SK-N-SH (cell line): Measurements from ENCODE around the gene PTPRN.

Source experiments
- CHD2 ChIP-seq: fragments of 150-350 bp; IDR thresholded peaks from 2 replicates; pipeline ENCODE4 v1.6.1; 2018; ENCODE audit warnings: low read length; ENCODE audit not compliant: partially characterized antibody
- EZH2phosphoT487 ChIP-seq: fragments of 200-600 bp; sonication (generic); IDR thresholded peaks from 2 replicates; pipeline ENCODE4 v1.6.1; 2017; ENCODE audit warnings: low read depth, mixed run types, mild to moderate bottlenecking, antibody characterized with exemption, moderate library complexity, borderline replicate concordance
- GABPA ChIP-seq: IDR thresholded peaks from 2 replicates; pipeline ENCODE4 v1.4.0; 2012; ENCODE audit warnings: low read depth, mild to moderate bottlenecking
- POLR2AphosphoS5 ChIP-seq: IDR thresholded peaks from 2 replicates; pipeline ENCODE4 v1.6.1; 2012; ENCODE audit warnings: low read depth, low read length
- RAD21 ChIP-seq: IDR thresholded peaks from 2 replicates; pipeline ENCODE4 v1.6.1; 2012; ENCODE audit warnings: mild to moderate bottlenecking, low read length
- RCOR1 ChIP-seq: fragments of 150-350 bp; IDR thresholded peaks from 2 replicates; pipeline ENCODE4 v1.6.1; 2017; ENCODE audit warnings: antibody characterized with exemption, low read length
- REST ChIP-seq: IDR thresholded peaks from 2 replicates; pipeline ENCODE4 v1.6.1; 2012; ENCODE audit warnings: mild to moderate bottlenecking, low read depth, low read length, moderate library complexity
- SMC3 ChIP-seq: IDR thresholded peaks from 2 replicates; pipeline ENCODE4 v1.6.1; 2012; ENCODE audit warnings: low read depth, low read length, improper control_type of control experiment
- TCF12 ChIP-seq: IDR thresholded peaks from 2 replicates; pipeline ENCODE4 v1.4.0; 2012
- YY1 ChIP-seq: IDR thresholded peaks from 2 replicates; pipeline ENCODE4 v1.4.0; 2012; ENCODE audit warnings: low read depth, mild to moderate bottlenecking
- TF ChIP-seq, protein P1 (sequence below): fragments of 200-600 bp; sonication (generic); IDR thresholded peaks from 2 replicates; pipeline ENCODE4 v1.6.1; 2017; ENCODE audit warnings: antibody characterized with exemption, mild to moderate bottlenecking, moderate library complexity
- TF ChIP-seq, protein P2 (sequence below): fragments of 150-350 bp; IDR thresholded peaks from 2 replicates; pipeline ENCODE4 v1.6.1; 2017; ENCODE audit warnings: antibody characterized with exemption, low read length, low read depth, borderline replicate concordance

- no peak for TF ChIP-seq GABPA
- TF ChIP-seq RAD21, result no peak
- TF ChIP-seq SMC3, result no peak
- TF ChIP-seq EZH2phosphoT487, result no peak
- TF ChIP-seq CHD2, result no peak
- TF ChIP-seq, protein P1, sequence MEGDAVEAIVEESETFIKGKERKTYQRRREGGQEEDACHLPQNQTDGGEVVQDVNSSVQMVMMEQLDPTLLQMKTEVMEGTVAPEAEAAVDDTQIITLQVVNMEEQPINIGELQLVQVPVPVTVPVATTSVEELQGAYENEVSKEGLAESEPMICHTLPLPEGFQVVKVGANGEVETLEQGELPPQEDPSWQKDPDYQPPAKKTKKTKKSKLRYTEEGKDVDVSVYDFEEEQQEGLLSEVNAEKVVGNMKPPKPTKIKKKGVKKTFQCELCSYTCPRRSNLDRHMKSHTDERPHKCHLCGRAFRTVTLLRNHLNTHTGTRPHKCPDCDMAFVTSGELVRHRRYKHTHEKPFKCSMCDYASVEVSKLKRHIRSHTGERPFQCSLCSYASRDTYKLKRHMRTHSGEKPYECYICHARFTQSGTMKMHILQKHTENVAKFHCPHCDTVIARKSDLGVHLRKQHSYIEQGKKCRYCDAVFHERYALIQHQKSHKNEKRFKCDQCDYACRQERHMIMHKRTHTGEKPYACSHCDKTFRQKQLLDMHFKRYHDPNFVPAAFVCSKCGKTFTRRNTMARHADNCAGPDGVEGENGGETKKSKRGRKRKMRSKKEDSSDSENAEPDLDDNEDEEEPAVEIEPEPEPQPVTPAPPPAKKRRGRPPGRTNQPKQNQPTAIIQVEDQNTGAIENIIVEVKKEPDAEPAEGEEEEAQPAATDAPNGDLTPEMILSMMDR, result no peak
- TF ChIP-seq YY1, result no peak
- no peak for TF ChIP-seq REST
- no peak for TF ChIP-seq POLR2AphosphoS5
- TF ChIP-seq, protein P2, sequence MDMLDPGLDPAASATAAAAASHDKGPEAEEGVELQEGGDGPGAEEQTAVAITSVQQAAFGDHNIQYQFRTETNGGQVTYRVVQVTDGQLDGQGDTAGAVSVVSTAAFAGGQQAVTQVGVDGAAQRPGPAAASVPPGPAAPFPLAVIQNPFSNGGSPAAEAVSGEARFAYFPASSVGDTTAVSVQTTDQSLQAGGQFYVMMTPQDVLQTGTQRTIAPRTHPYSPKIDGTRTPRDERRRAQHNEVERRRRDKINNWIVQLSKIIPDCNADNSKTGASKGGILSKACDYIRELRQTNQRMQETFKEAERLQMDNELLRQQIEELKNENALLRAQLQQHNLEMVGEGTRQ, result no peak
- TF ChIP-seq TCF12, result no peak
- no peak for TF ChIP-seq RCOR1
Observed at GRCh38 chr2:219280651-219281050, 28.6 kb downstream of the PTPRN start.
